B cell (primary cell): ENCODE data around the gene RNPEPL1.

Experiments
- EZH2 ChIP-seq: IDR thresholded peaks from 2 replicates; pipeline ENCODE4 v1.6.1; 2012; ENCODE audit warnings: borderline replicate concordance, low read depth, mild to moderate bottlenecking, moderate library complexity, low read length; ENCODE audit not compliant: insufficient read depth, poor library complexity, severe bottlenecking
- TF ChIP-seq, protein P1 (sequence below): fragments of 200-600 bp; IDR thresholded peaks from one replicate; pipeline ENCODE4 v1.8.0; 2022; ENCODE audit warnings: antibody characterized with exemption, mild to moderate bottlenecking

GRCh38 chr2:240615396-240615795, 47.1 kb downstream of the RNPEPL1 start:
- TF ChIP-seq, protein P1, sequence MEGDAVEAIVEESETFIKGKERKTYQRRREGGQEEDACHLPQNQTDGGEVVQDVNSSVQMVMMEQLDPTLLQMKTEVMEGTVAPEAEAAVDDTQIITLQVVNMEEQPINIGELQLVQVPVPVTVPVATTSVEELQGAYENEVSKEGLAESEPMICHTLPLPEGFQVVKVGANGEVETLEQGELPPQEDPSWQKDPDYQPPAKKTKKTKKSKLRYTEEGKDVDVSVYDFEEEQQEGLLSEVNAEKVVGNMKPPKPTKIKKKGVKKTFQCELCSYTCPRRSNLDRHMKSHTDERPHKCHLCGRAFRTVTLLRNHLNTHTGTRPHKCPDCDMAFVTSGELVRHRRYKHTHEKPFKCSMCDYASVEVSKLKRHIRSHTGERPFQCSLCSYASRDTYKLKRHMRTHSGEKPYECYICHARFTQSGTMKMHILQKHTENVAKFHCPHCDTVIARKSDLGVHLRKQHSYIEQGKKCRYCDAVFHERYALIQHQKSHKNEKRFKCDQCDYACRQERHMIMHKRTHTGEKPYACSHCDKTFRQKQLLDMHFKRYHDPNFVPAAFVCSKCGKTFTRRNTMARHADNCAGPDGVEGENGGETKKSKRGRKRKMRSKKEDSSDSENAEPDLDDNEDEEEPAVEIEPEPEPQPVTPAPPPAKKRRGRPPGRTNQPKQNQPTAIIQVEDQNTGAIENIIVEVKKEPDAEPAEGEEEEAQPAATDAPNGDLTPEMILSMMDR, result no peak
- TF ChIP-seq EZH2, result no peak
